Measurements from ENCODE around the gene HOXB1.

DNA sequence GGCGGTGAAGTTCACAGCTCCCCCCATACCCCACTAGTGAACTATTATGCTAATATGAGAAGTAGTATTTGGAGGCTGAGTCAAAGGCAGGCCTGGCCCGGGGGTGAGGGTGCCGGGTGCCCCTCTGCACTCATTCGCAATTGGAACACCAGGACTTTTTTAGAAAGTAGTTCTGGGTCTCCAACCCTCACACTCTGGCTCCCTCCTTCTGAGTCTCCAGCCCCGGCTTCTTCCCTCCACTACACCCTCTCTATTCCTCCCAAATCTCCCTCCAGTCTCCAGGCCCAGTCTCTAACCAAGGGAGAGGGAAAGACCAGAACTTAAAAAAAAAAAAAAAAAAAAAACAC lies 25.4 kb upstream of the HOXB1 start:
- TF ChIP-seq CTCF (IDR thresholded peaks at IDR 0.05; ENCODE audit: control extremely low read depth in 1 of 3, insufficient read depth in 1 of 3, low read depth in 1 of 3, low read length in 3 of 3) (no peak), JUN (IDR thresholded peaks at IDR 0.05; ENCODE audit: low read depth, low read length) (no peak), ATF2 (IDR thresholded peaks at IDR 0.05; ENCODE audit: low read length) (no peak), RAD21 (IDR thresholded peaks at IDR 0.05 in 1 of 2, conservative IDR thresholded peaks at IDR 0.05 in 1 of 2; ENCODE audit: low read depth in 2 of 2, low read length in 2 of 2) (no peak), NRF1 (IDR thresholded peaks at IDR 0.05; ENCODE audit: low read depth, low read length) (no peak)
